HPDE6-E6E7 (cell line): ENCODE data around the gene PEF1.
A peak's percentile ranks its signal among the peaks of the same experiment; 100 is the strongest.

Source experiments
- DNase-seq: peaks from one replicate; pipeline ENCODE4 v3.0.0; 2011; ENCODE audit warnings: missing footprints; ENCODE audit errors: extremely low spot score

Gene PEF1

DNA sequence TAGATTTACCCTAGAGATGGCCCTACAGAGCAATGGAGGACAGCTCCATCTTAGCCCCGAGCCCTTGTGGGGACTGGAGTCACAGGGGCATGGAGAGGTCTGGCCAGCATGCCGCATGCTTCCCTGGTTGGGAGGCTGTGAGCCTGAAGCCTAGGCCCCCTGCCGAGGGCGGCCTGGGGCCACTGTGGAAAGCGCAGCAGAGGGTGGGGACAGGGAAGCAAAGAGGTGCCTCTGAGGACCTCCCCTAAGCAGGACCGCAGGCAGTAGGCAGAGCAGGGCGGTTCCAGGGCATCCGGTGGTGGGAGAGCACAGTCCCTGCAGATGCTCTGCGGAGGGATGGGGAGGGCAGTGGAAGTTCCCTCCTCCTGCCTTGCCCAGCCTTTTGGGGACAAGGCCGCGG lies 26.5 kb upstream of the PEF1 start:
- no peak for DNase-seq

DNA sequence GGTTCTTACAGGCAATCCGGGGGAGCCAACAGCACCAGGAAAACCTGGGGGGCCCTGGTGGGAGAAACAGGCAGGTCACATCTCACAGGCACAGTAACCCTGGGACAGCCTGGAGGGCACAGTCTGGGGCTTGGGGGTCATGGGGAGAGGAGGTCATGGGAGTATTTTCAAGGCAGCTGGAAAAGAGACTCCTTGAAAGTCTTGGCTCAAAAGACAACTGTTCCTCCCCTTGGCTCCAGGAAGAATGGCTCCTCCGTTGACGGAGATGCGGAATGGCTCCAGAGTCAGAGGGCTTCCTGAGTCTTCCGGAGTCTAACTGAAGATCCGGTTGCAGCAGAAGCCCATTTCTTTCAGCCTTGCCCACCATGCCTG lies 25.9 kb upstream of the PEF1 start:
- DNase-seq, result no peak

DNA sequence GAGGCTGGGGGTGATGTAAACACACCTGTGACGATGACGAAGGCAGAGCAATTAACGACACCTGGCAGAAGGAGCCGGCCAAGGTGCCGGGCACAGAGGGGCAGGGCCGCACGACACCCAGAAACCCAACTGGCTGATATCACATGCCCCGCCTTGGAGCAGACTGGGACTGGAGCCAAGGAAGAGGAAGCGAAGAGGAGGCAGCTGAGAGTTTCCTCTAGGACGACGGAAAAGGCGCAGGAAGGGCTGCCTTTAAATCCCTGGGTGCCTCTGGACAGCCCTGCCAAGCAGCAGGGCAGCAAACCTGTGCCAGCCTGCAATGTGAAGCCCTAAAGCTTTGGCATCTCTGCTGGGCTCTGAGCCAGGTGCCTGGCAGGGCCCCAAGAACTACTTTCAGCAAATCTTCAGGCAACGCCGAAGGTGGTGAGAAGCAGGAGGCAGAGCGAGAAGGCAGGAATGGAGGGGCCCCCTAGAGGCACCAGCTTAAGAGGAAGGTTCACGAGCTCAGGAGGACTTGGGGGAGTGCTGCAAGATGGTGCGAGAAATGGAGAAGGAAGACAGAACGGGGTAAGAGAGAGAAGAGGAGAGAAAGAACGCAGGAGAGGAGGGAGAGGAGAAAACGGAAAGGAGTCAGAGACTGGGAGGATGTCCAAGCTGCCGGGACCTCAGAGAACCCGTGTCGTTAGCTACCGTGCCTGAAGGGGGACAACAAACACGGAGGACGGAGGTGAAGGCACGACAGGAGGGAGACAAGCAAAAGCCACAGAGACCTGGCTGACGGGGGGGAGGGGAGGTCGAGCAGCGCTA lies 25.3 kb upstream of the PEF1 start:
- DNase-seq, result peak; percentile 43

DNA sequence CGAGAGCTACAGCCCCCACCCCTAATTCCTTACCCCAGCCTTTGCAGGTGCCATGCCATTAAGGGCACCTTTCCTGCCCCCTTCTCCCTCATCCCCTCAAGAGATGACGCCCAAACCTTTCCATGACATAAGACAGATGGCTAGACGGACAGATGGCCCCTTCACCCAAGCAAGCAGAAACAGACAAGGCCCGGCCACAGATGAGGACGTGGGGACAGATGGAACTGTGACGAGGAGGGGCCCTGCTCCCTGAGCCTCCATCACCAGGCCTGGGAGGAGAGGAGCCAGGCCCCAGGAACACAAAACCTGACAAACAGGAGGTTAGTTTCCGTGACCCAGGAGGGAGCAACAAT lies 24.7 kb upstream of the PEF1 start:
- DNase-seq, result no peak

DNA sequence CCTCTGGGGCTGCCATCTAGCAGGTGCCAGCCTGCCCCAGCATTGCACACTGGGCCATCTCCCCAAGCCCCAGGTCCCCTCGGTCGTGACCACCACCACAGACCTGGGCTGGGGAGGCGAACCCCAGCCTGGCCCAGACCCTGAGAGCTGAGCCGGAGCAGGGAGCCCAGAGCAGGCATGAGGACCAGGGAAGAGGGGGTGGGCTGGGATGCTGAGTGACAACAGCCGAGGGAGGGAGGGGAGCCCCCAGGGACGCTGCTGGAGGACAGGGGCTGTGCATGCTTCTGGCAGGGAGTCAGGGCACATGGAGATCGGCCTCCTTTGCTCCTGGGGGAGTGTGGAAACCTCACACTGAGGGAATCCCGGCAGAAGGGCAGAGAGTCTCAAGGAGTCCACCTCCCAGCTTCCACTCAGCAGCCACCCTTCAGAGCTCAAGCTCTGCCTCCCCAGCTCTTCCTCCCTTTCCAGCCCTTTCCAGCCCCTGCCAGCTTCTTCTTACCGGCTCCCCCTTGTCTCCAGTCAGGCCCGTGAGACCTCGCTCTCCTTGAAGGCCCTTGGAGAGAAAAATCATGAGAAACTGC lies 23.7 kb upstream of the PEF1 start:
- no peak for DNase-seq

DNA sequence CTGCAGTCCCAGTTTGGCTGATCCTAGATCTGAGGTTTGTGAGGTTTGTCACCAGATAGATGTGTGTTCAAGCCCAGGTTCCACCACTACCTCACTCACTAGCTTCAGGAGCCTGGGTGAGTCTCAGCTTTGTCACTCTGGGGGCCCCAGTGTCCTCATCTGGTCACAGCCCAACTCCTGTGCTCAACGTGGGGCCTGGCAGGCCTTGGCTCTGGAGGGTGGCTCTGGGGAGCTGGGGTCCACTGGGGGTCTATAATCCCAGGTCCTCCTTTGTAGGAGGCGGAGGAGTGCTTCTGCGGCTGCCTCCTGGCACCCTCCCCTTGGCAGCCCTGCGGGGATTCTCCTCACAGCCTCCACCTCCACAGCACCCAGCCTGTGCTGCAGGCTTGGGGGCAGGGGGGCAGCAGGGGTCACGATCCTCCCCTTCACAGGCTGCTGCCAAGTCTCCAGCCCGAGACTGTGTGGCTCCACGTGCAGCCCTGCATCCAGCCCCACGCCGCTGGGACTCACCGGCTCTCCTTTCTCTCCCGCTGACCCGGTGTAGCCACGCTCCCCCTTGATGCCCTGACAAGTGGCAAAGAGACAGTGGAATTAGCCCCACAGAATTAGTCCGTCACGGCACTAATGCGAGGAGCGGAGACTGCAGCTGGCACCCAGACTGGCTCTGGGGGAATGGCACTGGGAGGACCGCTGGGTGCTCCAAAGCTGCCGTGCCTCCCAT lies 22.5 kb upstream of the PEF1 start:
- no peak for DNase-seq

DNA sequence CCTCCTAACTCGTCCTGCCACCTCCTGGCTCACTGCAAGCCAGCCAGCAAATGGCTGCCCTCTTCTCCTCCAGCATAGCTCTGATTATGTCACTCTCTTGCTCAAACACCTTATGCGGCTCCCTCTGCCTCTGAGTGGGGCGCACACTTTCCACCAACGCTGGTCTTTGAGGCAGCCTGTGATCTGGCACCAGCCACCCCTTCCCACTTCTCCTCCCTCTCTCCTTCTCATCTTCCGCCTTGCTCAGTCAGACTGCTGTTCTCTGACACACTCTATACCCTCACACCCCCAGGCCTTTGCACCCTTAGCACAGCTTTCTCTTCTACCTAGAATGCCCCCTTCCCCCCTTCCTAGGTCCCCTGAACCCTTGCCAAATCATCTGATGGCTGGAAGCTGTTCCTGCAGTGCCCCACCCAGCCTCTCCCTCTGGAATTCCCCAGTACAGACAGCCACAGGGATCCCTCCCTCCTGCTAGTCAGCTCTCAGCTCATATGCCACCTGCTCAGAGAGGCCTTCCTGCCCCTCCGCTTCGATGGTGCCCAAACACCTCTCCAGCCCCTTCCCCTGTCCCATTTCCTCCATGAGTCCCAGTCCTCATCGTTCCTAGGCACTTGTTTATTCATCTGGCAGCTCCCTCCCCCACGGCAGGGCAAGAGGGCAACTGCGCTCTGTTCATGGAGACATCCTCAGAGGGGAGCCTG lies 21.7 kb upstream of the PEF1 start:
- no peak for DNase-seq

DNA sequence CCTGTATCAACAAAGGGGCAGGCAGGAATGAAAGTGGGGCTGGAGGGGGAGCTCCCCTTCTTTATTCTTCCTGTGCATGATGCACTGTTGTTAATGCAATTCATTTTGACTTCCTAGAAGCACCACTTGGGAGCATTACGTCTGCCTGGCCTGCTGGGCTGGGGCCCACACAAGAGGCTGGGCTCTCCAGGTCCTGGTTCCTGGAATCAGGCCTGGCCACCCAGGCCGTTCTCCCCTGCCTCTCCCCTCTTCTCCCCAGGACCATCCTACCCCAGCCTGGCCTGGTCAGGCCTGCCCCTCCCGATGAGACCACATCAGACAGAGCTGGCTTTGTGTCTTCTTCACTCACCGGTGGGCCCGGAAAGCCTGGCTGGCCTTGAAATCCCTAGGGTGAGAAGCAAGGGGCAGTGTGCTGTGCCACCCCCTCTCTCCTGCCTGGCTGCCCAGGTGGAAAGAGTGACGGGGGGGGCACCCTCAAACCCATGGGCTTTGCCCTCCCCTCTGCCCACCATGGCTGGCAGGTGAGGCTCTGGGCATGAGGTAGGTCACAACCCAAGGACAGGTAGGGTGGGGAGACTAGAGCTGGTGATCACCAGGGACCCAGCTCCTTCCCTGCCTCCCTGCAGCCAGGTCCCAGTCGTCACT lies 20.7 kb upstream of the PEF1 start:
- DNase-seq, result no peak

DNA sequence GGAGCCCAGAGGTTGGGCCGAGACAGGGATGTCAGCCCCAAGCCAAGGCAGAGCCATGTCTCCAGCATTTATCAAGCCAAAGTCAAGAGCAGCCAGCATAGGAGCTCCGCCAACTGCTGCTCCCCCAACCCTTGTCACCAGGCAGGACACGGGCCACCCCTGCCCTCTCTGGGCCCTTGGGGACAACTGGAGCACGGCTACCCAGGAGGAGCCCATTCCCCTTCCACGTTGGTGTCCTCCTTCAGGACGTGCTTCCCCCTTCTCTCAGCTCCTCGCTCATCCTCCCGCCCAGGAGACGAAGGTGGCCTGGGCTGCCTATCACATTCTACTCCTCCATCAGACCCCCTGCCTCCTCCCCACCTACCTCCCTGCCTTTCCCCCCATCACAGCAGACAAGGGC lies 19.9 kb upstream of the PEF1 start:
- DNase-seq, result no peak

DNA sequence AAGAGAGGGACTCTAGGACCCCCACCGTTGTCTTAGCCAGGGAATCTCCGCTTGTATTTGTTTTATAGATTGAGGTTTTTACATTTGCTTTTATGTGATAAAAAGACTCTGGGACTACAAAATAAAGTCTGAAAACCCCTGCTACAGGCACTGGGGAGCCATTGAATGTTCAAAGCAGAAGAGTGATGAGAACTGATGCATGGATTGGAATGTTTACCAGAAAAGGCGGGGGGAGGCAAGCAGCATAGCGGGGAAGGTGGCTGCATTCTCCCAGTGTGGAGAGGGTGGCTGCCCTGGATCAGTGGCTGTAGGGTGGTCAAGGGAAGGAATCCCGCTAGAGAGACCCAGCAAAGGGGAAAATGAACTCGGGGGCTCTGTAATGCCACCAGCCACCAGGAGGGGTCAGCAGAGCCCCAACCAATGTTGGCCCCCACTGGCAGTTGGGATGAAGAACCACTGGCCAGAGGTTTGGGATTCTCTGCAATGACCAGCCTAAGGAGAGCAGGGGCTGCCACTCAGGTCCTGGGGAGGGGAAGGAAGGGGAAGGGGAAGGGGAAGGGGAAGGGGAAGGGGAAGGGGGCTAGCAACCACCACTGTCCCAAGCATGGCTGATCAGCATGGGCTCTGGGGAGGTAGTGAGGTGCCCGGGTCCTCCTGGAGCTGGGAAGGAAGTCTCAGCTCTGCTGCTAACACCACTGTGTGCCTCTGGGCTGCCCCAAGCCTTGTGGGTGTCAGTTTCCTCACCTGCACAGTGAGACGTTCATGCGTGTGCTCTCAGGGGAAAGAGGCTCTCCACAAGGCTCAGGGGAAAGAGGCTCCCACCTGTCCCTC lies 19.2 kb upstream of the PEF1 start:
- DNase-seq, result peak; percentile 54

DNA sequence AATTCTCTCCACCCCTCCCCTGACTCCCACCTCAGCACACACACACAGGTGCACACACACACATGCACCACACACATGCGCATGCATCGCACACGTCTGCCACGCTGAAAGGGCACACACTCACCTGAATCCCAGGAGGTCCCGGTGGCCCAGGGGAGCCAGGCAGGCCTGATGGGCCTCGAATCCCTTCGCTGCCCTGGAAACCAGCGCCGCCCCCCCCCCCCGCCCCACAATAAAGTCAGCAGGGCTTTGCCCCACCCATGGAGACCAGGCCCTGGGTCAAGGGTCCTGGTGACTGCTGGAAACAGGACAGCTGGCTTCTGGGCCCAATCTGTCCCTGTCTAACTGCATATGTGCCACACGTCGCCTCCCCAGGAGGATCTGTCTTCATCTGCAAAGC lies 17.8 kb upstream of the PEF1 start:
- no peak for DNase-seq

DNA sequence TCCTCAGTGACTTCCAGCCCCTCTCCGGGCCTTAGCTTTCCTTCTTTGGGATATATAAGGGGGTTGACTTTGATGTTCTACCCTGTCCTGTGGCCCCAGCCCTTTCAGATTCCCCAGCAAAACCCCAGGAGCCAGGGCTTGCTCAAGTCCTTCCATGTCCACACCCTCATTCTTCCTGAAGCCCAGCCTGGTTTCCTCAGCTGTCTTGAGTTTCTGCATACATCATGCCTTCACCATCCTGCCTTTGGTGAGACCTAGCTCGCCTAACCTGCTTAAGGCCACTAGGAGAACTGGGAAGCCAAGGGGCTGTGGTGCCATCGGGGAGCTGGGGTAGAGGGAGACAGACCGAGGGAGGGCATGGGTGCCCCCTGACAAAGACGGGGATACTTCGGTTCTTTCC lies 17.2 kb upstream of the PEF1 start:
- DNase-seq, result no peak

DNA sequence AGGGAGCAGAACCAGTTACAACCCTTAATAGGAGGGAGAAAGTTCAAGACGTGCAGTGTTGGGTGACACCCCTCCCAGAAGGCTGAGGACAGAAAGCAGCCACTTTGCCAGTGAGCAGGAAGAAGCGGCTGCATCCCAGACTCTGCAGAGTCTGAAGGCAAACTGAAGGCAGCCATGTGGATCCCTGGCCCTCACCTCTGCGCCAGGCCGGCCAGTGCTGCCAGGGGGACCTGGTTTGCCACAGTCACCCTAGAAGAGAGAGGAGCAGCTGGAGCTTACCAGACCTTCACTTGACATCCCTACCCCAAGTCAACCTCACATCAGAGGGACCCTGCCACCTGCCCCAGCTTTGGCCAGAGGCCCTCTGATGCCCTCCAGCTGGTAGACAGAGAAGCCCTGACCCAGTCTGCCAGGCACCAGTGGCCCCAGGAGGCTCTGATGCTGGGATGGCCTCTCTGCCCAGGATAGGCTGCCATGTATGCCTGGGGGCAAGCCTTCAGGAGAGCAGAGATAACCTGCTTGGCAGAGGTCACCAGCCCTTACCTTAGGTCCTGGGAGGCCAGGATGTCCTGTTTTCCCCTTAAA lies 16.3 kb upstream of the PEF1 start:
- DNase-seq, result no peak

DNA sequence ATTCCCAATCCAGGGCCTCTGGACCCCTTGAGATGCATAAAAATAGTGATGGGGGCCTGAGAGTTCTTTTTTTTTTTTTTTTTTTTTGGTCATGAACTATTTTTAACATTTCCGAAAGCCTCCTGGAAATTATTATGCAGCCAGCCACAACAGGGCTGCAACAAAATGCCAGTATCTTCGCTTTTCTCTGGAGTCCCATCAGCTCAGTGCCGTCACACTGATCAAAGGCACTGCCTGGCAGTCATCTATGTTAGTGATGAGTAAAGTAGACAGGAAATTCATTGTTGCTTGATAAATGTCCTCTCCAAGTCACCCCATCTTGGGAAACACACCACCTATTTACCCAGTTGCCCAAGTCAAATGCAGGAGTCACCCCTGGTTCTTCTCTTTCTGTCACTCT lies 15.2 kb upstream of the PEF1 start:
- DNase-seq, result no peak

DNA sequence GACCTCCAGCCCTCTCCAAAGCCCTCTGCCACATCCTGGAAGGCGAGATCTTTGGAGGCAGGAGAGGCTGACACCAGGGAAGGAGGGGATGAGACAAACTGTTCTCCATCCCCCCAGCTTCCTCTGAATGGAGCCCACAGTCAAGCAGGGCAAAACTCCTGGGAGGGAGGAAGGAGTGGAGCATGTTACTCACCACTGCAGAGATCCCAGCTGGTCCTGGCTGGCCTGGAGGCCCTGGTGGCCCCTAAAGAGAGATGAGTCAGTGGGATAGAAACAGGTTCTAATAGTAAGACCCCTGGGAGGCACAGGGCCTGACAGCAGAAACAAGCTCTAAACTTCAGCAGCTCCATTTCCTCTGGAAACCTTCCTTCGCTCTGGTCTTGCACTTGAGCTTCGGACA lies 14.0 kb upstream of the PEF1 start:
- DNase-seq, result no peak

DNA sequence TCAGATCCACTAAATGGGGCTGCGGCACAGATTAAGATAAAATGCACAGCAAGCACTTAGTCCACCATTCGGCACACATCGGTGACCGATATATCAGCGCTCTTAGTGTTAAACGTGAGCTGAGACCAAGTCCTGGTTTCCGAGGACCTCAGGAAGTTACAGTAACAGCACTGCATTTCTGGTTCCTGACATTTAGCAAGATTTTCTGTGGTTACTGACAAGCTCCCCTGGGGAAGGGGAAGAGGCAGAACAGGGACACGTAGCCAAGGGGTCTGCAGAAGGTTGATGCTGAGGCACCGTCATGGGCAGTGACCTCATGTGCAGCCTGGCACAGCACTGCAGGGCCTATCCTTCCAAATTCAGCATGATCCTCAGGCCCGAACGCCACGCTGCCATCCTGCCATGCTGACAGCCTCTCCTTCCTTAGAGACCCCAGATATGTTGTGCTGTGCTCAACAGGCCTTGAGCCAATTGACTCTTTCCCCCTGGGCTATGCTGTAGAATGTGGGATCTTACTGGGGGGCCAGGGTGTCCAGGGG lies 13.4 kb upstream of the PEF1 start:
- no peak for DNase-seq

DNA sequence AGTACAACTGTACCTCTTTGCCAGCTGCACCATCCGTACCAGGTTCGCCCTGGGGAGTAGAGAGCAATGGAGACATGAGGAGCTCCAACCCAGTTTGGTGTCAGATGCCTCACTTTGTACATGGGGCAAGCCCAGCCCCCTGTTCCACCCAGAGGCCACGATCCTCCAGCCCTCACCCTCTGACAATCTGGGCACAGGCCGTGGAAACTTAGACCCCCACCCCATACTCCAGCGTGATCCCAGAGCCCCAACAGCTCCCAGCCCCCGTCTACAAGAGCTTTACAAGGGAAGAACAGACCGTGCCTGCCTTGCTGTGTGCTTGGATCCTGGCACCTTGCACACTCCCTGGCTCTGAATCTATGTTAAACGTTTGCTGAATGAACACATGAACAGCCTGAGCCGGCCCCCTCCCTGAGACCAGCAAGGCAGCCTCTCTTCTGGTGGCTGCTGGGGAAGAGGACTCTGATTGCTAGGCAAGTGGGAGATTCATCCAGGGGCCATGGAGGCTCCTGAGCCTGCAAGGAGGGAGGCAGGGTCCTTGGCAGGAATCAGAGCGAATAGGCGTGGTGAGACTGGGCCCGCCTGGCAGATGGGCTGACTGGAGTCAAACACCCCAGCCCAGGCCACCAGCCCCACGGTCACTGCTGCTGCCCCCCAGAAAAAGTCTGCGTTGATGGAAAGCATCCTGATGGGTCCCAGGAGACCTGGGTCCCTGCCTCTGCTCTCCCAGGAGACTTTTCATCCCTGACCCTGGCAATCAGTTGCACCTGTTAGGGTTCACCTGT lies 12.5 kb upstream of the PEF1 start:
- DNase-seq, result no peak

DNA sequence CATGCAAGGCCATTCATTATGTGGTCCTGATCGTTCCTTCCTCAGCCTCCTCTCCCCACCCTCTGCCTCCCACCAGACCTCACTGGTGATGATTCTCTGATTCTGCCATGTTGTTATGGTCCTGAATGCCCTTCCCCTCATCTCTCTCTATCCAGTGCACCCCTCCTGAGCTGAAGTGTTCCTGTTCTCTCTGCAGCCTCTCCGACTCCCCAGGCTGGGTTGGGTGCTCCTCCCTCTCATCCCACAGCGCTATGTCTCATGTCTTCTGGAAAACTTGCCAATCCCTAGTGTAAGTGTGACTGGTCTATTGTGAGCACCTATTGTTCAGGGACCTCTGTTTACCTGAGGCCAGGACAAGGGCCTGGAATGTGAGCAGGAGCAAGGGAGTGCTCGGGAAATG lies 11.1 kb upstream of the PEF1 start:
- no peak for DNase-seq

DNA sequence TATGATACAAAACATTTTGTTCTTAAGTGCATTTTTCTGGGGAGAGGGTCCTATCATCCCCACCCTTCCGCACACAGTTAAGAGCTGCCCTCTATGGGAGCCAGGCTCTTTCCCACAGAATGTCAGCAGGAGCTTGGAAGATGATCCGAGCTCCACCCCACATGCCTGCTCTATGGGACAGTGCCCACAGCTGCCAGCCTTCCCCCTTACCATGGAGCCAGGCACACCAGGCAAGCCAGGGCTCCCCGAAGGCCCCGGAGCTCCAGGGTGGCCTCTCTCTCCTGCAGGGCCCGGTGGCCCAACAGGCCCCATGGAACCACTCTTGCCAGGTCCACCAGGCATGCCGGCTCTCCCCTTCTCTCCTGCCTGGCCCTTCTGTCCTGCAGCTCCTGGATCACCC lies 10.4 kb upstream of the PEF1 start:
- no peak for DNase-seq

DNA sequence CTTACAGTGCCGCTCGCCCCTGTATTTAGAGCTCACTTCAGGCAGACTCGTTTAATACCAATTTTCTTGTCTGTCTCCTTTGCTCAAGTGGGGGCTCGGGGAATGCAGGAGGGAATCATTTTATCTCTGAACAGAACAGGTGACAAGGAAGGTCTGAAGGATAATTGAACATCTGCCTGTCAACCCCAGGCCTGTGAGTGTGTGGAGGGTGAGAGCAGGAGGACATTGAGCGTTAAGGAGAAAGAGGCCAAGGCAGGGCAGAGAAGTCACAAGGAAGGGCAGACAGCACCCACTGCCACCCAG lies 9.7 kb upstream of the PEF1 start:
- no peak for DNase-seq
